NCI-H2196 treated with DMSO at 0.1 percent for 48 hours (cell line): Measurements from ENCODE around the gene C9orf72.
"Not testable (repeated sequence)": the region's sequence is repeated elsewhere in the genome, so short reads cannot be mapped to it uniquely, and the experiment has no call there.

Experiments
- DNase-seq: peaks from one replicate; lab custom pipeline; 2025; ENCODE audit not compliant: unreplicated experiment; lab: John Stamatoyannopoulos, UW

Gene C9orf72

GRCh38 chr9:27572918-27573633 is at the start of gene C9orf72:
TSS of gene C9orf72 (minus strand) at chr9:27573481. CDS start at chr9:27567120, 6,361 bp downstream.
- DNase-seq: no peak

GRCh38 chr9:27622693-27623340 is 49.5 kb upstream of the C9orf72 start:
- no peak for DNase-seq

- no peak for DNase-seq
These were observed 46.5 kb upstream of the C9orf72 start for GRCh38 chr9:27619743-27620142.

DNA sequence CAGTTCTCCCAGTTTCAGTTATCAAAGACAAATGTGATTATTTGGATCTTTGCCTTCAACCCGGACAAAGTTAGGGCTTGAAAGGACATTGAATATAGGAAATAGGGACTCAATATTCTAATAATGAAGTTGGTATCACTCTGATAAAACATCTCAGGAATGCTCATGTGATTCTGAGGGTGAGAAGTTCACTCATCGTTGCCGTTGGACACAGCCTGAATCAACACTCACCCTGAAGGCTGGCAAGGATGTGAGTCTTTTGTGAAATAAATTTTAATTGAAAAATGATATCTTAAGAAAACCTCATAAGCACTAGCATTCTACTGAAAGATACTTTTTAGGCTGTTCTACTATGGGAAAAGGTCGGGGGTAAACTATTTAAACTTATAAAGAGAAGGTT is 44.8 kb upstream of the C9orf72 start:
- no peak for DNase-seq

DNA sequence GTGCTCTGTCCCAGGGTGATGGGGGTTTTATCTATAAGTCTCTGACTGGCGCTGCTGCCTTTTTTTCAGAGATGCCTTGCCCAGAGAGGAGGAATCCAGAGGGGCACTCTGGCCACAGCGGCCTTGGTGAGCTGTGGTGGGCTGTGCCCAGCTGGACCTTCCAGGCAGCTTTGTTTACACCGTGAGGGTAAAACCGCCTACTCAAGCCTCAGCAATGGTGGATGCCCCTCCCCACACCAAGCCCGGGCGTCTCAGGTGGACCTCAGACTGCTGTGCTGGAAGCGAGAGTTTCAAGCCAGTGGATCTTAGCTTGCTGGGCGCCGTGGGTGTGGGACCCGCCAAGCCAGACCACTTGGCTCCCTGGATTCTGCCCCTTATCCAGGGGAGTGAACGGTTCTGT is 41.3 kb upstream of the C9orf72 start:
- no peak for DNase-seq

DNA sequence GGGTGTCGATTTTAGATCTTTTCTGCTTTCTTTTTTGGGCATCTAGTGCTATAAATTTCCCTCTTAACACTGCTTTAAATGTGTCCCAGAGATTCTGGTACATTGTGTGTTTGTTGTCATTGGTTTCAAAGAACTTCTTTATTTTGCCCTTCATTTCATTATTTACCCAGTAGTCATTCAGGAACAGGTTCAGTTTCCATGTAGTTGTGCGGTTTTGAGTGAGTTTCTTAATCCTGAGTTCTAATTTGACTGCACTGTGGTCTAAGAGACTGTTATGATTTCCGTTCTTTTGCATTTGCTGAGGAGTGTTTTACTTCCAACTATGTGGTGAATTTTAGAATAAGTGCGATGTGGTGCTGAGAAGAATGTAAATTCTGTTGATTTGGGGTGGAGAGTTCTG is 38.8 kb upstream of the C9orf72 start:
- not testable (repeated sequence) for DNase-seq

DNA sequence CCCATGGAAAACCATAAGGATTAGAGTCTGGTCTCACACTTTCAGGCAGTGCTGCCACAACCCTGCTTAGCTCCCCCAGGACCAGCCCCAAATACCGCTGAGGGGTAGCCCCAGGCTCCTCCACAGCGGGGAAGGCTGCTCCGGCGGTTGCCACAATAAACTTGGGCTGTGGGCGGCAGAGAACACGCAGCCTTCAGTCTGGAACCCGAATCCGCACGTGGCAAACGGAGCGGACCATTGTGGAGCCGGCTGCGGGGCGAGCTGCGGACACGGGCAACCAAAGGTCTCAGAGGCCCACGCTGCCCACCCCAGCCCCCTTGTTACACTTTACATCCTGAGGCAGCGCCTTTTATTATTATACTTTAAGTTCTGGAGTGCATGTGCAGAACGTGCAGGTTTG is 37.3 kb upstream of the C9orf72 start:
- no peak for DNase-seq

- no peak for DNase-seq
These were observed 29.7 kb upstream of the C9orf72 start for GRCh38 chr9:27602954-27603353.

DNA sequence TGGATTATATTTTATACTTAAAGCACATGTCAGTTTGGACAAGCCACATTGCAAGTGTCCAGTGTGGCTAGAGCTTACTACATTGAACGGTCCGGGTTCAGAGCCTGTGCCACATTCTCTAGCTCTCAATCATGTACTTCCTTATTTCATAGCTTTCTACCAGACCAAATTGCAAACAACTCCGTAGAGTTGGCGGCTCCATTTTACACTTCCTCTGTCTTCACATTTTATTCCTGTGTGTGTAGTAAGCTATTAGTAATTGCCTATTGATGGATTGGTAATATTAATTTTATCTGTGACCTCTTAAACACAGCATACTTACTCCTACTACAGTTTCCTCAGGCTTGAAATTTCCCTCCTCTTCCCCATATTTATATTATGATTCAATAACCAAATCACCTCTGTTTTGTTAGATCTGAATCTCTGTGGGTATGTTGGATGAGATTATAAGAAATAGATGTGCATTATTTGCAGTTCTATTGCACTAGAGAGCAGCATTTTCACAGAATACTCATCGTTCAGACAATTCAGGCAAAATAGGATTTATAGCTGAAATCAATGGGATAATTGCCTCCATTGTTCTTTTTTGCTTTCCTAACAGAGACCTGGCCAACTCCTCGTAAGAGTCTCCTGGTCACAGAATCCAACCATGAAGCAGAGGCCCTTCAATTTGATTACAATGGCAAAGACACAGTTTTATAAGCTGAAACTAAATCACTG is 29.0 kb upstream of the C9orf72 start:
- DNase-seq: no peak

DNA sequence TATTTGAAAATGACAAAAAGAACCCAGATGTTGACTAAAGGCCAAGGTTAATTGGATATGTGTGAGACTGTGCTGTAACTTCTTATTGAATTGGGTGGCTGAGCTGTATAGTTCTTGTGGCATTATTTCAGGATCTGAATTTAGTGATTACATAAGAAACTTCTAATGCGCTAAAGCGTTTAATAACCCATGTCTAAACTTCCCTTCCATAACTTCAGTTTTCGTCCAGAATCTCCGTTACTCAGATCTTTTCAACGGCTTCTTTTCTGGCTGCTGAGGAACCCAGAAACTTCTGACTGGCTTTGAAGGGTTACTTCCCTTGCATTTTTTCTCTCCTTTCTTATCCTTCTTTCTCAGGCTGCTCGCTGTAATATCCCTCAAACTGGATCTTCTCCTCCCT is 28.1 kb upstream of the C9orf72 start:
- no peak for DNase-seq

DNA sequence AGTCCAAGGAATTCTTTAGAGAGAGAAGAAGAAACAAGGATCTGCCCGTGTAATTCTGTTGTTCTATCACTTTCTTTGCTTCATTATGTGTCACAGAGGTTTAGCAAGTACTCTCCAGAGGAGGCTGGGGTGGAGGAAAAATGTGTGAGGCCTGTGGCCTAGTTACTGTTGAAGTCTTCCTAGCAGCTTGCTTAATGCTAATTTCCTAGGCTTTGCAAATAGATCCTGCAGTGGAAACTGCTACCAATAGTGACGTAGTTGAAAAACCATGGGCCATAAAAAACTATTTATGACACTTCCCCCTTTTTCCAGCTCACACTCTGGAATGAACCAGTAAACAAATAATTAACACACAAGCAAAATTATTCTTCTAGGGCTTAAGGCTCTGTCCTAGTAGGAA is 27.0 kb upstream of the C9orf72 start:
- DNase-seq: no peak

GRCh38 chr9:27599870-27600238 is 26.6 kb upstream of the C9orf72 start:
- no peak for DNase-seq

DNA sequence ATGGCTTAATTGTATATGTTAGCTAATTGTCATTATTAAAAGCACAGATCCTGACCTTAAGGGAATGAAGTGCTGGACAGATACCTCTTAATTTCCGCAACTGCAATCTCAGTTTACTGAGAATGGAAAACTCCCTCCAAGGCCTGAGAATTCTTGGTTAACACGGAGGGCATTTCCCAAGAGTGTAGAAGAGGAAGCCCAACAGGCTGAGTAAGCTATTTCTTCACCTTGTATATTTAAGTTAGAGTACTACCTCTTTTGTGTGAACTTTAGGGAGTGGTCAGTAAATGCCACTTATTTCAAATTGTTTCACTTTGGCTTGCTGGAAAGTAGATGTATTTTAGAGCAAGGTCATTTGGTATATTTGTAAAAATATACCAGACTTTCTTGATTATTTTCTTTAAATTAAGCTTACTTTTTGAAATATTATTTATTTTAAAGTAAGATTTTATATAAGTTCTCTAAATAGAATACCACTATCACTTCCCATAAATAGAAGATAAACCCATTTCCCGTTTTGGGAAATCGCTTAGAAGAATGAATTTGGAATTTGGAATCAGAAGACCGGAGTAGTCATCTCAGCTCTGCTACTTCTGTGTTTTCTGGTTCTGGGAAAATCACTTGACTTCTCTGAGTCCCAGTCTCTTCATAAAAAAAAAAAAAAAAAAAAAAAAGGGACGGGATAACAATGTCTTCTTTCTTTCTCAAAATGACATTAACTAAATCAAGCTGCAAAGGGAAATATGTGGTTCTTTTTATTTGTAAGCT is 26.0 kb upstream of the C9orf72 start:
- no peak for DNase-seq

DNA sequence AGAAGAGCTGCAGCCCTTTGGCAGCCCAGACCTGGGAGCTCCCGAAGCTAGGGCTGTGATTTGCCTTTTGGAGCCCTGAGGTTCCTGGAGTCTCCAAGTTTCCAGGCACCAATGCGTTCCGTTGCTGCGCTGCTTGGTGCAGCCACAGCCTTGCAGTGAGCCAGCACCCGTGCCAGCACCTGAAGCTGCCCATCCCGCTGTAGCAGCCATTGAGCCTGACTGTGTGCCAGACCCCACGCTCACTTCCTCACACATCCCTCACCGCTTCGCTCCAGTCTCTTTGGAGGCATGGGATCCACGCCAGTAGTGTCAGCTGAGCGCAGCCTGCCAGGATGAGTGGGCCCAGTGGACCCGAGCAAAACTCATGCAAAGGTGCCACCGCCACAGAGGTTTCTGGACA is 22.5 kb upstream of the C9orf72 start:
- no peak for DNase-seq

- DNase-seq: no peak
These were observed 18.4 kb upstream of the C9orf72 start for GRCh38 chr9:27591672-27592071.

GRCh38 chr9:27591093-27591492 is 17.8 kb upstream of the C9orf72 start:
- DNase-seq: no peak

- DNase-seq: no peak
These were observed 17.4 kb upstream of the C9orf72 start for GRCh38 chr9:27590651-27591050.

- no peak for DNase-seq
These were observed 16.2 kb upstream of the C9orf72 start for GRCh38 chr9:27589462-27589861.

- no peak for DNase-seq
These were observed 13.0 kb upstream of the C9orf72 start for GRCh38 chr9:27586304-27586703.

DNA sequence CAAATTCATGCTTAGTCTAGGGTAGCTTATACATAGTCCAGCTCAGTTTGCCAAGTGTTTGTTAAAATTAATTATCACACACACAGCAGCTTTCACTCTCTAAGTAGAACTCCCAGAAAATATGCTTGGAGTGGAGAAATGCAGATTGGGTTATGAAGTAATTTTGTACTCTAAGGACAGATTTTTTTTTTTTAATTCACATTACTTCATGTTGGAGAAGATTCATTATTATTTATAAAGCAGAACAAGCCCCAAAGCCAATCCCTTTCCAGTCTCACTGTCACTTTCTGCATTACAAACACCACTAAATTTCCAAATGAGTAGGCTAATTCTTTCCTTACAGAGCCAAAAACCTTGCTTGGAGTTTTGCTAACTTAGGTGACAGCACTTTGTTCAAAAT is 11.7 kb upstream of the C9orf72 start:
- DNase-seq: no peak

DNA sequence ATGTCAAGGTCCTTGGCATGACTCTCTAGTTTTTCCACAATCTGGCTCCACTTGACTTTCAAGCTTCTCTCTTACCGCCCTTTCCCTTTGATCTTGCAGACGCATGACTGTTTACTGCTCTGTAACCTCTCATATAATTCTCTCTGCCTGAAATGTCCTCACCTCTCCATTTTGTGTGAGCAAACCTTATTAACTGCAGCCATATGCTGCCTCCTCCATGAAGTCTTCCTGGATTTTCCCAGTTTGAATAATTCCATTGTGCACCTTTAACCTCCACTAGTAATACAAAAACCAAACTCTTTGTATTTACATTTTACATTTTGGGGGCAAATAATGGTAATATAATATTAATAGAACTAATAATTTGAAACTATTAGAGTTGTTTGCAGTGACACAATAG is 9.5 kb upstream of the C9orf72 start:
- DNase-seq: no peak

GRCh38 chr9:27581826-27582225 is 8.5 kb upstream of the C9orf72 start:
- DNase-seq: no peak
